ENCODE measurements around the gene DPH1.

- no peak for TF ChIP-seq CTCF (tag by site-specific recombination; IDR thresholded peaks at IDR 0.05)
- no peak for TF ChIP-seq ZNF830 (tag by site-specific recombination; IDR thresholded peaks at IDR 0.05; ENCODE audit: low read depth)
These were observed 5.9 kb downstream of the DPH1 start for GRCh38 chr17:2035541-2036488.

Data from HEK293 (cell line).